HL-60 (cell line): ENCODE results near the gene USP19.

ENCODE experiments used
- DNase-seq, 2 experiments: peaks; one replicate each; pipeline ENCODE4 v3.0.0-alpha.2; 2010 to 2020; ENCODE audit warnings: low read depth in 1 of 2, low spot score in 1 of 2
- H3K27ac ChIP-seq: fragments of 250-450 bp; sonication (Bioruptor Pico); replicated peaks from 2 replicates; pipeline ENCODE4 v1.5.1; 2020; ENCODE audit warnings: mild to moderate bottlenecking, moderate library complexity
- H3K27me3 ChIP-seq: fragments of 250-450 bp; sonication (Bioruptor Pico); 2 replicates; pipeline ENCODE4 v1.5.1; 2021; ENCODE audit warnings: mild to moderate bottlenecking, moderate library complexity; ENCODE audit not compliant: insufficient read depth, poor library complexity, severe bottlenecking
- H3K4me3 ChIP-seq: replicated peaks from 2 replicates; pipeline ENCODE4 v1.5.1; 2011; ENCODE audit warnings: mild to moderate bottlenecking, control low read depth, low read length; ENCODE audit not compliant: insufficient read depth
- CTCF ChIP-seq: IDR thresholded peaks from one replicate; pipeline ENCODE4 v1.5.1; 2011; ENCODE audit warnings: low read length, control low read depth, inconsistent platforms; ENCODE audit not compliant: insufficient read depth
- GABPA ChIP-seq: IDR thresholded peaks from 2 replicates; pipeline ENCODE4 v1.6.1; 2012; ENCODE audit warnings: low read depth
- POLR2AphosphoS5 ChIP-seq: IDR thresholded peaks from 2 replicates; pipeline ENCODE4 v1.6.1; 2012; ENCODE audit warnings: low read depth
- REST ChIP-seq: IDR thresholded peaks from 2 replicates; pipeline ENCODE4 v1.6.1; 2012; ENCODE audit warnings: low read depth; ENCODE audit not compliant: insufficient replicate concordance
- SPI1 ChIP-seq: IDR thresholded peaks from 2 replicates; pipeline ENCODE4 v1.6.1; 2012; ENCODE audit warnings: low read depth, mild to moderate bottlenecking, borderline replicate concordance

USP19 gene

GRCh38 chr3:49100046-49100615 lies 20.5 kb downstream of the USP19 start:
- no peak for DNase-seq
- Histone ChIP-seq H3K27ac (no peak overlapping the region), H3K27me3 (no peaks in the 10 kb centered on the region), H3K4me3 (no peak overlapping the region)
- TF ChIP-seq SPI1 (no peak), CTCF (no peak), GABPA (no peak), REST (no peak), POLR2AphosphoS5 (no peak)

- no peak overlapping the region for H3K4me3 ChIP-seq
- DNase-seq: no peak
- TF ChIP-seq CTCF (no peak), REST (no peak), POLR2AphosphoS5 (no peak), SPI1 (no peak), GABPA (no peak)
- H3K27me3 ChIP-seq: no peaks in the 10 kb centered on the region
- H3K27ac ChIP-seq: no peak overlapping the region
Observed at GRCh38 chr3:49098910-49099630, 21.6 kb downstream of the USP19 start.

- Histone ChIP-seq H3K27me3 (no peaks in the 10 kb centered on the region), H3K27ac (no peak overlapping the region), H3K4me3 (no peak overlapping the region)
- DNase-seq: no peak
- TF ChIP-seq SPI1 (no peak), GABPA (no peak), REST (no peak), POLR2AphosphoS5 (no peak)
Observed at GRCh38 chr3:49098429-49098828, 22.2 kb downstream of the USP19 start.
